Right hindlimb (tissue), 1 donor: ENCODE data around the gene MUC5AC.
"Not testable (repeated sequence)": the region's sequence is repeated elsewhere in the genome, so short reads cannot be mapped to it uniquely, and the experiment has no call there.

Source experiments
- DNase-seq: peaks from one replicate; pipeline ENCODE4 v3.0.0-alpha.2; 2018

The MUC5AC gene, protein sequence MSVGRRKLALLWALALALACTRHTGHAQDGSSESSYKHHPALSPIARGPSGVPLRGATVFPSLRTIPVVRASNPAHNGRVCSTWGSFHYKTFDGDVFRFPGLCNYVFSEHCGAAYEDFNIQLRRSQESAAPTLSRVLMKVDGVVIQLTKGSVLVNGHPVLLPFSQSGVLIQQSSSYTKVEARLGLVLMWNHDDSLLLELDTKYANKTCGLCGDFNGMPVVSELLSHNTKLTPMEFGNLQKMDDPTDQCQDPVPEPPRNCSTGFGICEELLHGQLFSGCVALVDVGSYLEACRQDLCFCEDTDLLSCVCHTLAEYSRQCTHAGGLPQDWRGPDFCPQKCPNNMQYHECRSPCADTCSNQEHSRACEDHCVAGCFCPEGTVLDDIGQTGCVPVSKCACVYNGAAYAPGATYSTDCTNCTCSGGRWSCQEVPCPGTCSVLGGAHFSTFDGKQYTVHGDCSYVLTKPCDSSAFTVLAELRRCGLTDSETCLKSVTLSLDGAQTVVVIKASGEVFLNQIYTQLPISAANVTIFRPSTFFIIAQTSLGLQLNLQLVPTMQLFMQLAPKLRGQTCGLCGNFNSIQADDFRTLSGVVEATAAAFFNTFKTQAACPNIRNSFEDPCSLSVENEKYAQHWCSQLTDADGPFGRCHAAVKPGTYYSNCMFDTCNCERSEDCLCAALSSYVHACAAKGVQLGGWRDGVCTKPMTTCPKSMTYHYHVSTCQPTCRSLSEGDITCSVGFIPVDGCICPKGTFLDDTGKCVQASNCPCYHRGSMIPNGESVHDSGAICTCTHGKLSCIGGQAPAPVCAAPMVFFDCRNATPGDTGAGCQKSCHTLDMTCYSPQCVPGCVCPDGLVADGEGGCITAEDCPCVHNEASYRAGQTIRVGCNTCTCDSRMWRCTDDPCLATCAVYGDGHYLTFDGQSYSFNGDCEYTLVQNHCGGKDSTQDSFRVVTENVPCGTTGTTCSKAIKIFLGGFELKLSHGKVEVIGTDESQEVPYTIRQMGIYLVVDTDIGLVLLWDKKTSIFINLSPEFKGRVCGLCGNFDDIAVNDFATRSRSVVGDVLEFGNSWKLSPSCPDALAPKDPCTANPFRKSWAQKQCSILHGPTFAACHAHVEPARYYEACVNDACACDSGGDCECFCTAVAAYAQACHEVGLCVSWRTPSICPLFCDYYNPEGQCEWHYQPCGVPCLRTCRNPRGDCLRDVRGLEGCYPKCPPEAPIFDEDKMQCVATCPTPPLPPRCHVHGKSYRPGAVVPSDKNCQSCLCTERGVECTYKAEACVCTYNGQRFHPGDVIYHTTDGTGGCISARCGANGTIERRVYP (N-terminal part only)

GRCh38 chr11:1157645-1158591 lies at the start of gene MUC5AC:
Gene MUC5AC, plus strand, starts transcription at chr11:1157953. Its CDS starts 47 bp downstream, at chr11:1158000.
- DNase-seq = no peak

DNA sequence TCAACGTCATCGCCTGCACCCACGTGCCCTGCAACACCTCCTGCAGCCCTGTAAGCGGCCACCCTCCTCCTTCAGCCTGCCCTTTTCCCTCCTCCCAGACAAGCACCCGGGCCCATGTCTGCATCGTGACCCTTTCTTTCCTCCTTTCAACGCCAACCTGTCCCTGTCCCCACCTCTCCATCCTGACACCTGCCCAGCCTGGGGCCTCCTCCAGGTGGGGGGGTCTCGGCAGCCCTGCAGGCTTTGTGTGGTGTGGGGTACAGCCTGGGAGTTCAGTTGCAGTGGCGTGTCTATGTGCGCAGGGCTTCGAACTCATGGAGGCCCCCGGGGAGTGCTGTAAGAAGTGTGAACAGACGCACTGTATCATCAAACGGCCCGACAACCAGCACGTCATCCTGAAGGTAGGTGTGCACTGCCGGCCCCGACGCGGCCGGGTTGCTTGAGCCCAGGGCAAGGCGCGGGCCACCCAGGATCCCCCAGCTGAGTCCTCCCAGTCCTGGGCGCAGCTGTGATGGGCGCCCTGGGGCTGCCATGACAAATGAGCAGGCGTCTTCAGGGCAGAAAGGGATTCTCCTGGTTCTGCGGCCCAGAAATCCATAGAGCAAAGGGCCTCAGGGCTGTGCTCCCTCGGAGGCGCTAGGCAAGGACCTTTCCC lies 49.4 kb upstream of the MUC5AC start:
- DNase-seq = no peak

DNA sequence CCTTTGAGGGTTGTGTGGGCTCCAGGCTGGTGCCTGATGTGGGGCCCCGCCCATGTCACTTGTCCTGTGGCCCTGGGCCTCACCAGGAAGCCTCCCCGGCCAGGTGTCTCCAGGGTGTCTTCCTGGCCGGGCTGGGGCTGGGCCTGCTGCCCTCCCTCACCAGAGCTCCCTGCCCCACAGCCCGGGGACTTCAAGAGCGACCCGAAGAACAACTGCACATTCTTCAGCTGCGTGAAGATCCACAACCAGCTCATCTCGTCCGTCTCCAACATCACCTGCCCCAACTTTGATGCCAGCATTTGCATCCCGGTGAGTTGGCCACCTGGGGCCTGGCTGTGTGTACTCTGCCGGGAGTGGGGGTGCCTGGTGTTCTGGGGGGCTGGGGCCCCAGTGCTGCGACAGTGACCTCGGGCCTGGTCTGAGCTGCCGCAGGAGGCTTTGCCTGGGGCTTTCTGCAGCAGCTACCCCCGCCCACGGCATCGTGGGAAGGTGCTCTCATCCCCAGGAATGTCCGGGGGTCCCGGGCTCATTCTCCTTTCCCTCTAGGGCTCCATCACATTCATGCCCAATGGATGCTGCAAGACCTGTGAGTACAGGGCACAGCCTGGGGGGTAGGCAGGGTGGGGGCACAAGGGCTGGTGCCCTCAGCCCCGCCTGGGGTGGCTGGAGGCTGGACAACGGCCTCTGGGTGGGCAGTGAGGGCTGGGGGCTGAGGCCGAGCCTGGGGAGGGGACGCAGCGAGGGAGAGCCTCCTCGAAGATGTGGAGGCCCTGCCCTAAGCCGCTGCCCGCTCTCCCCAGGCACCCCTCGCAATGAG lies 48.4 kb upstream of the MUC5AC start:
- no peak for DNase-seq

DNA sequence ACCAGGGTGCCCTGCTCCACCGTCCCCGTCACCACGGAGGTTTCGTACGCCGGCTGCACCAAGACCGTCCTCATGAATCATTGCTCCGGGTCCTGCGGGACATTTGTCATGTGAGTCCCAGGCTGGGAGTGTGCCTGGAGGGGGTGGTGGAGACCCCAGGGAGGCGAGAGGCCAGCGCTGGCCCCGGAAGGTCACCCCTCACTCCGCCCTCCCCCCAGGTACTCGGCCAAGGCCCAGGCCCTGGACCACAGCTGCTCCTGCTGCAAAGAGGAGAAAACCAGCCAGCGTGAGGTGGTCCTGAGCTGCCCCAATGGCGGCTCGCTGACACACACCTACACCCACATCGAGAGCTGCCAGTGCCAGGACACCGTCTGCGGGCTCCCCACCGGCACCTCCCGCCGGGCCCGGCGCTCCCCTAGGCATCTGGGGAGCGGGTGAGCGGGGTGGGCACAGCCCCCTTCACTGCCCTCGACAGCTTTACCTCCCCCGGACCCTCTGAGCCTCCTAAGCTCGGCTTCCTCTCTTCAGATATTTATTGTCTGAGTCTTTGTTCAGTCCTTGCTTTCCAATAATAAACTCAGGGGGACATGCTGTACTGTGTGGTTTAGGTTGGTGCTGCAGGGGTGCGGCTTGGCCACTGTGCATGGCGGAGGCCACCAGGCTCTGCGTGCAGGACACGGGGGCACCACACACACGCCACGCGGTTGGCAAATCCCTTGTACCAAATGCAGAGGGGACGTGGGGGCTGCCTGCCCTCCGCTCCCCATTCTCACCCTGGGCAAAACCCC lies 47.6 kb upstream of the MUC5AC start:
- DNase-seq = no peak

- peak; percentile 6 for DNase-seq
Observed at GRCh38 chr11:1111545-1112212, 46.1 kb upstream of the MUC5AC start.

DNA sequence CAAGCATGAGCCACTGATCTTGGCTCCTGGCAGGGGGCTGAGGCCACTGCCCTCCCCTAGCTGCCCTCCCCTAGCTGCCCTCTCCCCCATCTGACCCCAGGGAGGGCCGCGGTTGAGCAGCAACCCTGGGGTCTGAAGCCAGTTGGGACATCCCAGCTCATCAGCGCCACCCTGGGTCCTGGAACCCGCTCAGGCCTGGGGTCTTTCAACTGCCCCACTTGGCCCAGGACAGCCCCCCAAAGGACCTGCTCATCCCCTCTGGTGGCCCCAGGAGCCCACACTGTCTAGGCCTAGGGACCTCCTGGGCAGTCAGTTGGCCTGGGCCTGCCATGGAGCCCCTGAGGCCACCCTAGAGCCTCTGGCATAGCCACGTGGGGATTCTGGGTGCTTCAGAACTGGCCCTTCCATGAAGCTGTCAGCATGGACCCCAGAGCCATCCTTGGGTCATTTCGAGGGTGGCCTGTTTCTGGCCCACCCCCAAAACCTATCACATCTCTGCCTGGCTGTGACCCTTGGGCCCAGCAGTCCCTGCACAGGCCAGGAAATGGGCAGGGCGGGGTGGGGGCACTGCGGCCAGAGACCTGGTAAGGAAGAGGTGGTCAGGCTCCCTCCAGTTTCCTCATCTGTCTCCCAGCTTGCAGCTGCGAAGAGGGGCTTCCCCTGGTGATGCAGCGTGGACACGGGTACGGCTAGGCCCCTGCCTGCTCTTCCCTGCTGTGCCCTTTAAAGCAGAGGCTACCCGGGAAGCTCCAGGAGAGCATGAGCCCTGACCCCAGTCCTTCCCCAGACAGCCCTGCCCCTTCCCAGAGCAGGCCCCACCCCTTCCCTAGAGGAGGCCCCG lies 45.2 kb upstream of the MUC5AC start:
- DNase-seq = peak; percentile 10

GRCh38 chr11:1113405-1114201 lies 44.1 kb upstream of the MUC5AC start:
- DNase-seq = peak; percentile 9

DNA sequence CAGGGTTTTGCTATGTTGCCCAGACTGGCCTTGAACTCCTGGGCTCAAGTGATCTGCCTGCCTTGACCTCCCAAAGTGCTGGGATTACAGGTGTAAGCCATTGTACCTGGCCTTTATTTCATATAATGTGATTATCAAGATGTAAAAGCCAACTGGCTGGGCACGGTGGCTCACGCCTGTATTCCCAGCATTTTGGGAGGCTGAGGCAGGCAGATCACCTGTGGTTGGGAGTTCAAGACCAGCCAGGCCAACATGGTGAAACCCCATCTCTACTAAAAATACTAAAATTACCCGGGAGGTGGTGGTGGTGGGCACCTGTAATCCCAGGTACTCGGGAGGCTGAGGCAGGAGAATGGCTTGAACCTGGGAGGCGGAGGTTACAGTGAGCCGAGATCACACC lies 42.5 kb upstream of the MUC5AC start:
- DNase-seq = not testable (repeated sequence)

- no peak for DNase-seq
Observed at GRCh38 chr11:1116104-1116503, 41.6 kb upstream of the MUC5AC start.

DNA sequence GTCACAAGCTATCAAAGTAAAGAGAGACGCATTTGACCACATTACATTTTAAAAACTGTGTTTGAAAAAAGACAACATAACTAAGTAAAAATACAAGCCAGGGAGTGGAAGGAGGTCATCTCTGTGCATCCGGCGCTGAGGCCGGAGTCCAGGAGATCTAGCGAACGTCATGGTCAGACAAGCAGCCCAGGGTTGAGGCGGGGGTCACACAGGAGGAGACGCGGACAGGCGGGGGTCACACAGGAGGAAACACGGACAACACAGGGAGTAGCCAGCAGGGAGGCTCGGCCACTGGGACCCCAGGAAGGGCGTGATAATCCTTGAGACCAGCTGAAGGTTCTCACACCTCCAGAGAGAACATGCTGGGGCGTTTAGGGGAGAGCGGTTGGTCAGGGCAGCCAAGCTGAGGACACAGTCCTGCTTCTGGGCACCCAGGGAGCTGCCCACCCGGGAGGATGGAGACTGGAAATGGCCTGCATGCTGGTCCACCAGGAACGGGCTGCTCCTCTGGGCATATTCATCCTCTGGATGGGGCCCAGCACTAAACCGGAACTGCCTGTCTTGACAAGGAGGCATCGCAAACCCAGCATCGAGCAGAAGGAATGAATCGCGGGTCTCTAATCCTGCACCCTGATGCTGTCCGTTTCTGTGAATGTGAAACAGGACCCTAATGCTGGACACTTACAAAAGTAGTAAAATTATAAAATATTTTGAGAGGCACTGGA lies 40.9 kb upstream of the MUC5AC start:
- peak; percentile 4 for DNase-seq

DNA sequence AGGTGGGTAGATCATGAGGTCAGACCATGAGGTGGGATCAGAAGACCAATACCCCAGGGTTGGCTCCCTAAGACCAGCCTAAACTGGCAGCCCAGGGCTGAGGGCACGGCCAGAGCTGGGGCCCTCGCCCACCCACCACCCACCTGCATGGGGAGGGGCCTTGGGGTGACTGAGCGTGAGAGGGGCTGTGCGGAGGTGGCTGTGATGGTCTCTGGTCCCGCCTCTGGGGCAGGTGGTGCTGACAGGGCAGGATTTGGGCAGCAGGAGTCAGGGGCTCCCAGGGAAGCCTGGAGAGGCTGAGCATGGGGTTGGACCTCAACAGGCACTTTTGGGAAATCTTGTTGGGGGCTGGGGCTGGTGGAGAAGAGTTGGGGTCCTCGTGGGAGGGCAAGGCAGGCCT lies 39.8 kb upstream of the MUC5AC start:
- DNase-seq = no peak

DNA sequence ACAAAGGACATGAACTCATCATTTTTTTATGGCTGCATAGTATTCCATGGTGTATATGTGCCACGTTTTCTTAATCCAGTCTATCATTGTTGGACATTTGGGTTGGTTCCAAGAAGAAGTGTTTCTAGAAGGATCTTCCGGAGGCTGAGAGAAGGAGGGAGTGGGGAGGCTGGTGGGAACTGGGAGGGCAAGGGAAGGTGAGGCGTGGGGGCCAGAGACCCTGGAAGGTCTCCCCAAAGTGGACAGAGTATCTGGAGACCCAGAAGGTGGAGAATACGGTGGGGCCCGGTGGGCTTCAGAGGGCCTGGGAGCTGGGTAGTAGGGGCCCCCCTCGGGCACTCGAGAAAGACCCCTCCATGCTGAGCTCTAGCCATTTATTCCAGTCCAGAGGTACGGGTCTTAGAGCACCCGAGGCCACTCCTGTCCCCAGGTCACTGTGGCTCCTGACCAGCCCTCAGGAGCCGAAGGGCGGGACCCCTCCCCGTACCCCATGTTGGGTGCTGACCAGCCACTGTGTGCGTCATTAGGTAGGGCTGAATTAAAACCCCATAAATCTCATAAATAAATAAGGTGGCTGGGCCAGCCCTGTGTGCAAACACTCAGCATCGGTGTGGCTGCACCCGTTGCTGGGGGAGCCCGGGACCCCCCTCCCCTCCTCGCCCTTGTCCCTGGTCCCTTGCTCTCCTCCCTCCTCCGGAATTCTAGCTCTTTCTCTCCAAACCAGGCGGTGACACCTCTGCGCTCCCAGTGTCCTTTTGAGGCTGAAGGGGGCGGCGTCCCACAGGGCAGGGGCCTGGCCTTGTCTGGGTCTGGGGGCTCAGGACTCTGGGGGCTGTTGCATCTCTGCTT lies 38.8 kb upstream of the MUC5AC start:
- DNase-seq = peak; percentile 7

- DNase-seq = peak; percentile 7
Observed at GRCh38 chr11:1119604-1120146, 38.1 kb upstream of the MUC5AC start.

GRCh38 chr11:1120532-1121330 lies 37.0 kb upstream of the MUC5AC start:
- DNase-seq = peak; percentile 7
